ENCODE measurements around the gene INSC. TPM values are rescaled to one million over a fixed set of nuclear protein-coding genes. Genes with fewer than 3 reads are reported as not detected.

The INSC gene
- polyA plus RNA-seq, 1 donor from 2014 or later: 0.12 TPM

DNA sequence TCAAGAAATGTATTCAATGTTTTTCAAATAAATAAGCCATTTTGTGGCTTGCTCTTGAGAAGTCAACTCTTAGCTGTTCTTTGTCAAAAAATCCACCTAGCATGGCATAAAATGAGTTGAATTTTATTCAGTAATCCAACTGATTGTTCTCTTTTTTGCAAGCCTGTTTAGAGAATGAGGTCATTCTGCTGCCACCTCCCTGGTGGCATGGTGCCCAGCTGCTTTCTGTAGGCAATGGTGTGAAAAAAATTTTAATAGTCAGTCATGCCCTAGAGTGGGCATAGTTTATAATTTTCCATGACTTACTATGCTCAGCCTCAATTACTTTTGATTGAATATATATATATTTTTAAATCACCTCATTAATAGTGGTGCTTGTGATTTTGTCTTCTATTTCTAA lies 177.2 kb downstream of the INSC start:
- no peak overlapping the region for H3K27ac ChIP-seq (ENCODE audit: low read length)
- no peak overlapping the region for H3K4me3 ChIP-seq (ENCODE audit: low read length)
- H3F3A ChIP-seq (ENCODE audit: insufficient read depth, low read length, poor library complexity, severe bottlenecking): no peaks in the 10 kb centered on the region
- H3K4me2 ChIP-seq (ENCODE audit: low read length): no peak overlapping the region
- no peaks in the 10 kb centered on the region for H3K79me2 ChIP-seq (replicated peaks; ENCODE audit: insufficient read depth, low read length)
- no peaks in the 10 kb centered on the region for H3K9me2 ChIP-seq (ENCODE audit: insufficient read depth, low read length)
- no peaks in the 10 kb centered on the region for H4K20me1 ChIP-seq (ENCODE audit: insufficient read depth)
- H3K36me3 ChIP-seq (ENCODE audit: insufficient read depth, low read length): no peaks in the 10 kb centered on the region
- TF ChIP-seq CTCF (IDR thresholded peaks at IDR 0.05; ENCODE audit: poor library complexity, severe bottlenecking) (no peak), EP300 (conservative IDR thresholded peaks at IDR 0.05; ENCODE audit: poor library complexity, severe bottlenecking) (no peak), TAF1 (IDR thresholded peaks at IDR 0.05; ENCODE audit: low read depth) (no peak), MXI1 (conservative IDR thresholded peaks at IDR 0.05; ENCODE audit: poor library complexity, severe bottlenecking) (no peak), SMC3 (conservative IDR thresholded peaks at IDR 0.05; ENCODE audit: poor library complexity) (no peak), RAD21 (conservative IDR thresholded peaks at IDR 0.05) (no peak), POLR2AphosphoS5 (IDR thresholded peaks at IDR 0.05) (no peak), EZH2 (IDR thresholded peaks at IDR 0.05; ENCODE audit: borderline replicate concordance, insufficient read depth, low read length, poor library complexity, severe bottlenecking) (no peak)
- TF ChIP-seq, protein P1, sequence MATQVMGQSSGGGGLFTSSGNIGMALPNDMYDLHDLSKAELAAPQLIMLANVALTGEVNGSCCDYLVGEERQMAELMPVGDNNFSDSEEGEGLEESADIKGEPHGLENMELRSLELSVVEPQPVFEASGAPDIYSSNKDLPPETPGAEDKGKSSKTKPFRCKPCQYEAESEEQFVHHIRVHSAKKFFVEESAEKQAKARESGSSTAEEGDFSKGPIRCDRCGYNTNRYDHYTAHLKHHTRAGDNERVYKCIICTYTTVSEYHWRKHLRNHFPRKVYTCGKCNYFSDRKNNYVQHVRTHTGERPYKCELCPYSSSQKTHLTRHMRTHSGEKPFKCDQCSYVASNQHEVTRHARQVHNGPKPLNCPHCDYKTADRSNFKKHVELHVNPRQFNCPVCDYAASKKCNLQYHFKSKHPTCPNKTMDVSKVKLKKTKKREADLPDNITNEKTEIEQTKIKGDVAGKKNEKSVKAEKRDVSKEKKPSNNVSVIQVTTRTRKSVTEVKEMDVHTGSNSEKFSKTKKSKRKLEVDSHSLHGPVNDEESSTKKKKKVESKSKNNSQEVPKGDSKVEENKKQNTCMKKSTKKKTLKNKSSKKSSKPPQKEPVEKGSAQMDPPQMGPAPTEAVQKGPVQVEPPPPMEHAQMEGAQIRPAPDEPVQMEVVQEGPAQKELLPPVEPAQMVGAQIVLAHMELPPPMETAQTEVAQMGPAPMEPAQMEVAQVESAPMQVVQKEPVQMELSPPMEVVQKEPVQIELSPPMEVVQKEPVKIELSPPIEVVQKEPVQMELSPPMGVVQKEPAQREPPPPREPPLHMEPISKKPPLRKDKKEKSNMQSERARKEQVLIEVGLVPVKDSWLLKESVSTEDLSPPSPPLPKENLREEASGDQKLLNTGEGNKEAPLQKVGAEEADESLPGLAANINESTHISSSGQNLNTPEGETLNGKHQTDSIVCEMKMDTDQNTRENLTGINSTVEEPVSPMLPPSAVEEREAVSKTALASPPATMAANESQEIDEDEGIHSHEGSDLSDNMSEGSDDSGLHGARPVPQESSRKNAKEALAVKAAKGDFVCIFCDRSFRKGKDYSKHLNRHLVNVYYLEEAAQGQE (IDR thresholded peaks at IDR 0.05; ENCODE audit: borderline replicate concordance): no peak
- no peak overlapping the region for H2AFZ ChIP-seq (ENCODE audit: low read depth, low read length)
- no peak overlapping the region for H3K9ac ChIP-seq (ENCODE audit: low read length)
- H3K9me3 ChIP-seq (ENCODE audit: low read length): no peaks in the 10 kb centered on the region
- no peaks in the 10 kb centered on the region for H3K27me3 ChIP-seq (ENCODE audit: insufficient read depth, low read depth, low read length)

GRCh38 chr11:15293975-15294620 lies 179.4 kb downstream of the INSC start:
- Histone ChIP-seq H3K36me3 (ENCODE audit: insufficient read depth, low read length) (no peaks in the 10 kb centered on the region), H2AFZ (ENCODE audit: low read depth, low read length) (no peak overlapping the region), H3K27ac (ENCODE audit: low read length) (no peak overlapping the region), H3K27me3 (ENCODE audit: insufficient read depth, low read depth, low read length) (no peaks in the 10 kb centered on the region), H3K79me2 (replicated peaks; ENCODE audit: insufficient read depth, low read length) (no peaks in the 10 kb centered on the region), H3K4me2 (ENCODE audit: low read length) (no peak overlapping the region), H3K9me3 (ENCODE audit: low read length) (no peaks in the 10 kb centered on the region), H3F3A (ENCODE audit: insufficient read depth, low read length, poor library complexity, severe bottlenecking) (no peaks in the 10 kb centered on the region), H4K20me1 (ENCODE audit: insufficient read depth) (no peaks in the 10 kb centered on the region), H3K9ac (ENCODE audit: low read length) (no peak overlapping the region), H3K9me2 (ENCODE audit: insufficient read depth, low read length) (no peaks in the 10 kb centered on the region), H3K4me3 (ENCODE audit: low read length) (no peak overlapping the region)
- TF ChIP-seq SMC3 (conservative IDR thresholded peaks at IDR 0.05; ENCODE audit: poor library complexity) (no peak), TAF1 (IDR thresholded peaks at IDR 0.05; ENCODE audit: low read depth) (no peak), EZH2 (IDR thresholded peaks at IDR 0.05; ENCODE audit: borderline replicate concordance, insufficient read depth, low read length, poor library complexity, severe bottlenecking) (no peak), POLR2AphosphoS5 (IDR thresholded peaks at IDR 0.05) (no peak), CTCF (IDR thresholded peaks at IDR 0.05; ENCODE audit: poor library complexity, severe bottlenecking) (no peak), RAD21 (conservative IDR thresholded peaks at IDR 0.05) (no peak), EP300 (conservative IDR thresholded peaks at IDR 0.05; ENCODE audit: poor library complexity, severe bottlenecking) (no peak), MXI1 (conservative IDR thresholded peaks at IDR 0.05; ENCODE audit: poor library complexity, severe bottlenecking) (no peak)
- TF ChIP-seq, protein P1 (IDR thresholded peaks at IDR 0.05; ENCODE audit: borderline replicate concordance): no peak
